Measurements from ENCODE around the gene IFI44L. TPM values are rescaled to one million over a fixed set of nuclear protein-coding genes. Genes with fewer than 3 reads are reported as not detected.

The IFI44L gene
- 1.2 and 1.8 TPM in 2 replicates for total RNA-seq

DNA sequence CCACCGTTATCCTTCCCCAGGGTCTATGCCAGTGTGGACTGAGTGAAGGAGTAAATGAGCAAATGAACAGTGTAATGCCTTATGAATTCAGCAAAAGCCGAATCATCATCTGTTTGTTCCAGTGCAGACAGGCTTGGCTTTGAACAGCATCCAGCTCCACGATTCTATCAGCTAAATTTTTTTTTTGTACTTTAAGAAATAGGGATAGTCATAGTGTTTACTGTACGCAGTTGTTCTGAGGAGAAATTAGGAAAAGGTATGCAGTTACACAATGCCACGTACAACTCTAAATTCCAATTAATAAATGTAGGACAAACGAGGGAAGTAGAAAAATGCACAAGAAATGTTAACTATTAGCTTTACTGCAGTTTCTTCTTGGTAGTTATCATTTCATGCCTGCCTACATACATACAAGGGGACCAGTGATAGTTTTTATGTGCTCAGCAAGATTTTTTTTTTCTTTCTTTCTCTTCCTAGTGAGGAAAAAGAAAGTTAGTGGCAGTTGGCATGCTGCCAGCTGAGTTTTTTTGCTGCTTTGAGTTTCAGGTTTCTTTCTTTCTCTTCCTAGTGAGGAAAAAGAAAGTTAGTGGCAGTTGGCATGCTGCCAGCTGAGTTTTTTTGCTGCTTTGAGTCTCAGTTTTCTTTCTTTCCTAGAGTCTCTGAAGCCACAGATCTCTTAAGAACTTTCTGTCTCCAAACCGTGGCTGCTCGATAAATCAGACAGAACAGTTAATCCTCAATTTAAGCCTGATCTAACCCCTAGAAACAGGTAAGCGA, at the start of gene IFI44L:
Gene IFI44L (plus strand): TSS at position 646 of the 777 bp plus-strand sequence. CDS start 7,468 bp downstream, outside the sequence.

DNA sequence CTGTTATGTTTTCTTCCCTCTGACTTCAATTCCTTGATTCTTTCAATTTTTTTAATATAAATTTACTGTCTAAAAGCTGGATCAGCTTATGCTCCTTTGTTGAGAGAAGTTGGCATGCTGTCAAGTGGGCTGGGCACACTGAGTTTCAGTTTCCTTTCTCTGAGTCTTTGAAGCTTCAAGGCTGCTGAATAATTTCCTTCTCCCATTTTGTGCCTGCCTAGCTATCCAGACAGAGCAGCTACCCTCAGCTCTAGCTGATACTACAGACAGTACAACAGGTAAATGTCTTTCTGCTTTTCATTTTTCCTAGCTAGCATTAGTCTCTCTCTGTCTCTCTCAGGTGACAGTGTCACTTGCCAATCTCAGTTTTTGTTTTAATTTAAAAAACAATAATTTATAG, 29.4 kb downstream of the IFI44L start, which contains the start of gene IFI44:
Gene IFI44 (plus strand): TSS at position 204 of the 400 bp plus-strand sequence. CDS start 365 bp downstream, outside the sequence.

Other genes starting within 250 kb of the IFI44L start
- 7.0 and 9.6 TPM in 2 replicates for gene PTGFR, start 129.5 kb upstream of the IFI44L start, total RNA-seq
- gene IFI44, start 29.4 kb downstream of the IFI44L start, total RNA-seq = 2.5 and 3.7 TPM in 2 replicates

Data from bronchus fibroblast of lung (primary cell).